Measurements from ENCODE around the gene NBPF11. TPM values are rescaled to one million over a fixed set of nuclear protein-coding genes. Genes with fewer than 3 reads are reported as not detected.
"Not testable (repeated sequence)": the region's sequence is repeated elsewhere in the genome, so short reads cannot be mapped to it uniquely, and the experiment has no call there.

NBPF11 gene
- total and polyA plus RNA-seq, 7 donors = 1.6 to 13.3 (median 6.5) TPM

- peak overlapping the region; percentile 55 to 77 (median 70) for H3K4me3 ChIP-seq
- WGBS, 2 donors = 0 to 1% methylated on average over 38 to 39 of the region's 40 CpGs
- intact Hi-C loops (cut with DNase I); H3K4me1 ChIP-seq; H3K36me3 ChIP-seq; H3K9me3 ChIP-seq: not testable (repeated sequence)
- H3K27ac ChIP-seq = peak overlapping the region; percentile 77 to 90 (median 82)
- H3K27me3 ChIP-seq = peaks cover 0 to 14% (median 0%) of the 10 kb centered on the region in 3 donors
- peak; percentile 68 for DNase-seq
These were observed 686 bp downstream of the NBPF11 start for GRCh38 chr1:148151371-148151819.

GRCh38 chr1:148150945-148151344, 1.1 kb downstream of the NBPF11 start:
- H3K36me3 ChIP-seq; intact Hi-C loops (cut with DNase I); H3K4me1 ChIP-seq; DNase-seq; H3K9me3 ChIP-seq: not testable (repeated sequence)
- Histone ChIP-seq H3K27ac (peak overlapping the region in 3 of 4 donors; percentile 77 to 90 (median 85)), H3K27me3 (peaks cover 0 to 11% (median 0%) of the 10 kb centered on the region in 3 donors), H3K4me3 (peak overlapping the region; percentile 55 to 77 (median 70))
- WGBS, 2 donors = 5 to 21% methylated on average over 13 of the region's 13 CpGs

GRCh38 chr1:148150014-148150413, 2.1 kb downstream of the NBPF11 start:
- H3K4me1 ChIP-seq; H3K27me3 ChIP-seq; H3K4me3 ChIP-seq; H3K27ac ChIP-seq; H3K36me3 ChIP-seq; intact Hi-C loops (cut with DNase I); DNase-seq; H3K9me3 ChIP-seq: not testable (repeated sequence)
- WGBS, 2 donors = 31 to 33% methylated on average over 2 of the region's 6 CpGs

- H3K36me3 ChIP-seq; H3K9me3 ChIP-seq; H3K4me3 ChIP-seq; intact Hi-C loops (cut with DNase I); DNase-seq; H3K4me1 ChIP-seq; H3K27me3 ChIP-seq; H3K27ac ChIP-seq: not testable (repeated sequence)
- 94% methylated on average over 64 to 69 of the region's 72 CpGs for WGBS, 2 donors
These were observed 2.8 kb downstream of the NBPF11 start for GRCh38 chr1:148149050-148149815.

- H3K36me3 ChIP-seq; H3K4me3 ChIP-seq; DNase-seq; H3K9me3 ChIP-seq; H3K4me1 ChIP-seq; intact Hi-C loops (cut with DNase I); H3K27me3 ChIP-seq; H3K27ac ChIP-seq: not testable (repeated sequence)
- WGBS, 2 donors = 94 to 97% methylated on average over 22 to 23 of the region's 28 CpGs
These were observed 4.8 kb downstream of the NBPF11 start for GRCh38 chr1:148147052-148147838.

- 82 to 96% methylated on average over 59 of the region's 66 CpGs for WGBS, 2 donors
- not testable (repeated sequence) for DNase-seq
These were observed 5.7 kb downstream of the NBPF11 start for GRCh38 chr1:148146191-148146997.

GRCh38 chr1:148143223-148143622, 8.9 kb downstream of the NBPF11 start:
- H3K4me1 ChIP-seq; H3K27me3 ChIP-seq; H3K9me3 ChIP-seq; H3K36me3 ChIP-seq; intact Hi-C loops (cut with DNase I); H3K4me3 ChIP-seq; H3K27ac ChIP-seq; DNase-seq: not testable (repeated sequence)
- WGBS, 2 donors = 93 to 96% methylated on average over 6 of the region's 6 CpGs

More at GRCh38 chr1:148146191-148146997, 5.7 kb downstream of the NBPF11 start:
- intact Hi-C loops (cut with DNase I); H3K4me1 ChIP-seq; H3K27ac ChIP-seq; H3K9me3 ChIP-seq; H3K4me3 ChIP-seq; H3K36me3 ChIP-seq; H3K27me3 ChIP-seq: not testable (repeated sequence)

GRCh38 chr1:148141936-148142335, 10.1 kb downstream of the NBPF11 start:
- DNase-seq; H3K36me3 ChIP-seq; H3K27ac ChIP-seq; H3K4me3 ChIP-seq; intact Hi-C loops (cut with DNase I); H3K9me3 ChIP-seq; H3K27me3 ChIP-seq; H3K4me1 ChIP-seq: not testable (repeated sequence)
- WGBS, 2 donors = 100% methylated on average over 1 of the region's 1 CpG

- H3K4me3 ChIP-seq; H3K9me3 ChIP-seq; H3K27ac ChIP-seq; intact Hi-C loops (cut with DNase I); H3K4me1 ChIP-seq; DNase-seq; H3K36me3 ChIP-seq; H3K27me3 ChIP-seq: not testable (repeated sequence)
- 100% methylated on average over 1 of the region's 2 CpGs; no CpG with 5 or more reads in 1 of the 2 donors for WGBS, 2 donors
These were observed 13.5 kb downstream of the NBPF11 start for GRCh38 chr1:148138606-148139005.

- 79 to 95% methylated on average over 5 of the region's 5 CpGs for WGBS, 2 donors
- H3K4me3 ChIP-seq; DNase-seq; H3K4me1 ChIP-seq; H3K27ac ChIP-seq; H3K9me3 ChIP-seq; intact Hi-C loops (cut with DNase I); H3K27me3 ChIP-seq: not testable (repeated sequence)
- peaks cover 0 to 17% (median 0%) of the 10 kb centered on the region in 4 donors for H3K36me3 ChIP-seq
These were observed 29.7 kb downstream of the NBPF11 start for GRCh38 chr1:148122341-148122740.

- intact Hi-C loops (cut with DNase I); H3K27me3 ChIP-seq; H3K9me3 ChIP-seq; H3K27ac ChIP-seq; H3K4me3 ChIP-seq; H3K4me1 ChIP-seq; DNase-seq: not testable (repeated sequence)
- H3K36me3 ChIP-seq = peaks cover 0 to 11% (median 0%) of the 10 kb centered on the region in 4 donors
- WGBS, 2 donors = 41 to 53% methylated on average over 5 of the region's 5 CpGs
These were observed 31.7 kb downstream of the NBPF11 start for GRCh38 chr1:148120395-148120794.

GRCh38 chr1:148095732-148096131, 56.3 kb downstream of the NBPF11 start:
- WGBS, 2 donors = 69 to 76% methylated on average over 2 of the region's 2 CpGs
- DNase-seq; intact Hi-C loops (cut with DNase I); H3K4me1 ChIP-seq; H3K4me3 ChIP-seq; H3K27ac ChIP-seq; H3K9me3 ChIP-seq; H3K36me3 ChIP-seq; H3K27me3 ChIP-seq: not testable (repeated sequence)
